Renal cortex interstitium (tissue), 11 donors: ENCODE data around the gene IL24. TPM values are rescaled to one million over a fixed set of nuclear protein-coding genes. Genes with fewer than 3 reads are reported as not detected.

Experiments used
- DNase-seq, 11 donors: peaks; one replicate each; pipeline ENCODE4 v3.0.0-alpha.2; 2013; ENCODE audit warnings: low read depth in 9 of 11, low spot score in 4 of 11; ENCODE audit errors: extremely low read depth in 1 of 11
- polyA plus RNA-seq, 3 donors: library from polyadenylated mRNA; unstranded; fragments of 120-200 nt; gene quantifications; one replicate each; pipeline ENCODE4 v1.2.1, GENCODE V29; 2013; ENCODE audit not compliant: insufficient read length in 3 of 3

The IL24 gene
- polyA plus RNA-seq, 3 donors: 0.23 to 0.33 (median 0.23) TPM

GRCh38 chr1:206873603-206874188 lies 23.5 kb upstream of the IL24 start:
- no peak for DNase-seq

GRCh38 chr1:206875752-206876377 lies 21.4 kb upstream of the IL24 start:
- no peak for DNase-seq

DNA sequence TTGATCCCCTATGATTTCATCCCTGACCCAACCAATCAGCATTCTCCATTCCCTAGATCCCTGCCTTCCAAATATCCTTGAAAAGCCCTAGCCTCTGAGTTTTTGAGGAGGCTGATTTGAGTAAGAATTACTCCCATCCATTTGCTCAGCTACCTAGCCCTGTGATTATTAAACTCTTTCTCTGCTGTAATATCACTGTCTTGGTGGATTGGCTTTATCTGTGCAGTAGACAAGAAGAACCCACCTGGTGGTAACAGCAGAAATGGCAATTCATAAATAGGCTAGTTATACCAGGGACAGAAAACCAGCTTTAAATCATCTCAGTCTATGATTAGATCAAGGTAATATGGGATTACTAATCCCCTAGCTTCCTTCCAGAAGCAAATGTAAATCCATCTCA lies 18.8 kb upstream of the IL24 start:
- no peak for DNase-seq

GRCh38 chr1:206880314-206880713 lies 16.9 kb upstream of the IL24 start:
- DNase-seq: no peak

GRCh38 chr1:206882555-206882954 lies 14.7 kb upstream of the IL24 start:
- no peak for DNase-seq

- DNase-seq: no peak
Observed at GRCh38 chr1:206883160-206883559, 14.1 kb upstream of the IL24 start.

DNA sequence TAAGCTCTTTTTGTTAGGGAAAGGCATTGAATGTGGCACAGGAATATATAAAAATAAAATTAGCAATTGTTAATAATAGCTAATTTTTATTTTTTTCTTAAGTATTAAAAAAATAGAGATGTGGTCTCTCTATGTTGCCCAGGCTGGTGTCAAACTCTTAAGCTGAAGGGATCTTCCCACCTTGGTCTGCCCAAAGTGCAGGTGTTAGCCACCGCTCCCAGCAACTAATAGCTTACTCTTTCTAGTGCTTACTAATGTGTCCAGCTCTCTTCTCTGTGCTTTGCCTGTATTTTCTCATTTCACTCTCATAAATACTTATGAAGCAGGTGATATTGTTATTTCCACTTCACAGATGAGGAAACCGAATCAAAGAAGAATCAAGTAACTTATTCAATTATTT lies 13.4 kb upstream of the IL24 start:
- DNase-seq: no peak

DNA sequence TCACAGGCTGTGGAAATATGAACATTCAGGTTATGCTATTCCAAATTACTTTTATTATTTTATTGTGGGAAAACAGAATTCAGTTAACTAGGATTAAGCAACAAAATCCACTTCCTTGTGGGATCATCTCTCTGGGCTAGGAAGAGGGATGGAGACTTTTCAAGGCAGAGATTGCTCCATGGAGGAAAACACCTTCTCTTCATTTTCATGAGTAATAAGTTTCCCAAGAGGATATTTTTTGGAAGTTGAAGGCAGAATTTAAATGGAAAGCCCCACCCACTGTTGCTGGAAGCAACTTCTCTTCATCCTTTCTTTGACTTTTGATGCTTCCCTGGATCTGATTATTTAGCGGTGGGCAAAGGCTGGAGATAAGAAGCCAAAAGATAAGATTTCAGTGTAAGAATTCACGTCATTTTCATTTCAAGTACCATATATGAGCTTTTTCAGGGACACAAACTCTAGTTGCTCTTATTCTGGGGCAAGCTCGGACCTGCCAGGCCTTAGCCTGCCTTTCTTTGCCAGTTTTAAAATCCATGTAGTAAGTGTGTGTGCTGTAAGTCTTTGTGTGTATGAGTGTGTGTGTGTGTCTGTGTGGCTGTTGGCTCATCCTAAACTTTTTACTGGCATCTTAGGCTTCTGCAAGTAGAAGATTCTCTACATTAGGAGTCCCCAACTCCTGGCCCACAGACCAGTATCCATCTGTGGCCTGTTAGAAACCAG lies 11.7 kb upstream of the IL24 start:
- no peak for DNase-seq

DNA sequence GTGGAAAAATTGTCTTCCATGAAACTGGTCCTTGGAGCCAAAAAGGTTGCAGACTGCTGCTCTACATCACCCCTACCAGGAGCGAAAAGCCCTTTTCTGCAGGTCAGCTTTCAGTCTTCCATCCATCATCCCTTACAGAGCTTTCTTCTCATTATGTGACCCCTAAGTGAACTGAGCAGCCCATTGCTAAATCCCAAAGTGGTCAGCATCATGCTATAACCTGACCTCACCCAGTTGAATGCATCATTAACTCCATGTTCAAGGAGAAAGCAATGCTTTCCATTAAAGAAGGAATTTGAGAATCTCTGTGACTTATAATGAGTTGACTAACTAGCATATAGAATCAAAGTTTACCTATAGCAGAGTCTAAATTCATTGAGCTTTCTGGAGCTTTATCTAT lies 10.4 kb upstream of the IL24 start:
- no peak for DNase-seq

DNA sequence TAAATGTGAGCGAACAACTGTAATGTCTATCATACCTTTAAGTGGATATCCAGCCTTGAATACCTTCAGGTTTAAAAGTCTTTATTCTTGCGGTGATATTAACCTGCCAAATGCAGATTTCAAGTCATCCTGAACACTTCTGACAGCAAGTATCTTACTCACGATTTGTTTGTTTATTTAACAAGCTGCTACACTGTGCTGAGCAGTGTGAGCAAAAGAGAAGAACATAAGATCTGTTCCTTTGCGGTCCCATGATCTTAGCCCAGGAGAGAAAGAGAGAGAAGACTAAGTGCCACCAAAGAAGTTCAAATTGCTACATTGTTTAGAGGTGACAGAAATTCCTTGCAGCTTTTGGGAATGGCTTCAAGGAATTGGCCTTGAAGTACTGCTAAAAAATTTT lies 9.5 kb upstream of the IL24 start:
- DNase-seq: no peak

GRCh38 chr1:206890125-206891060 lies 6.8 kb upstream of the IL24 start:
- DNase-seq: no peak

DNA sequence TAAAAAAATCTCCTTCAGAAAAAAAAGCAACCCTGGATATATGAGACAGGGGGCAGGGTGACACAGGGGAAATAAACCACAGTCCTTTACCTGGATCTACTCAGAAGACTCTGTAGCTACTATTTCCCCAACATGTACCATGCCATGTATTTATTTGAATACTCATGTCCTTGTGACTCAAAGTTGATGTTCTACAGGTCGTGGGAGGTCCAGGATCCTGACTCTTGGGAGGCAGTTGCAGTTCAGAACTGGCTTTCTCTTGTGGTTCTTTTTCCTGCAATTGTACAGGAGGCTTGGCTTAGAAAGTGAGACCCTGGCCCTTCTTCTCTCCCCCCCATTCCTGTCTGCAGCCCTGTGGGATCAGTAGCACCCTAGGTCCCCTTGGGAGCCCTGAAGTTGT lies 5.8 kb upstream of the IL24 start:
- DNase-seq: no peak

GRCh38 chr1:206892351-206892984 lies 4.8 kb upstream of the IL24 start:
- DNase-seq: no peak

GRCh38 chr1:206893380-206893779 lies 3.9 kb upstream of the IL24 start:
- DNase-seq: no peak

DNA sequence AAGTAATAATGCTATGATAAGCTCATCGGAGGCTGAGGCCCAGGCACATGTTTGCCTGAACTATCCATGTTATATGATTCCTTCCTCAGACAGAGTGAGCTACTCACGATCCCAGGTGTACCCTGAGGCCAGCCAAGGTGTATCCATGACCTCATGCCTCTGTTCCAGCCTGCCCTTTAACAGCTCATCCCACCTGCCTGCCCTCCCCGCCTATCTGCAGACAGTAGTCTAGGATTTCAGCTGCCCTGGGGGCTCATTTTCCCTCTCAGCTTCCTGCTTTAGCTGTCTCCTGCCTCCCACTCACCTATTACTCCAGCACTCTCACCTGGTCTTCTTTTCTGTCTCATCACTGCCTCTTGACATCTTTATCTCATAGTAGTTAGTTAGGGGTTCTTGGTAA lies 1.9 kb upstream of the IL24 start:
- DNase-seq: no peak

DNA sequence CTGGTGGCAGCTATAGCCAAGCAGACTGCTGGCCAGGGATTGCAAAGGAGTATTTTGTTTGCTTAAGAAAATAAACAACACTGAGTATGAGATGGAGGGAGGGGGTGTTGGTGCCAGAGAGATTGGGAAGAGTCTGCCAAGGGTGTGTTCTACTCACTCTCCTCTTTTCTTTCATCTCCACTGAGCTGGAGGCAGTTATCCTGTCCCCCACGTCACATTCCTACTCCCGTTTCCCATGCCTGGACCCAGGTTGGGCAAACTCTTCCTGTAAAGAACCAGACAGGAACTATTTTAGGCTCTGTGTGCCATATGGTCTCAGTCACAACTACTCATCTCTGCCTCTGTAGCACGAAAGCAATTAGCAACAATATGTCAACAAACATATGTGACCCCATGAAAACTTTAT lies 1.4 kb upstream of the IL24 start:
- DNase-seq: peak in 2 of 11 donors; percentile 29 to 39

- DNase-seq: no peak
Observed at GRCh38 chr1:206896261-206896660, 982 bp upstream of the IL24 start.

GRCh38 chr1:206898089-206898914 lies 1.1 kb downstream of the IL24 start:
- no peak for DNase-seq
